Hepatocyte (in vitro differentiated cells): ENCODE results near the gene FOXN3.

Experiments
- CTCF ChIP-seq: fragments of 200-600 bp; sonication (generic); IDR thresholded peaks from 2 replicates; pipeline ENCODE4 v1.5.1; 2016; ENCODE audit warnings: antibody characterized with exemption, mild to moderate bottlenecking; ENCODE audit not compliant: poor library complexity
- EZH2 ChIP-seq: fragments of 200-600 bp; sonication (generic); IDR thresholded peaks from 2 replicates; pipeline ENCODE4 v1.6.1; 2016; ENCODE audit warnings: antibody characterized with exemption, mild to moderate bottlenecking, borderline replicate concordance

DNA sequence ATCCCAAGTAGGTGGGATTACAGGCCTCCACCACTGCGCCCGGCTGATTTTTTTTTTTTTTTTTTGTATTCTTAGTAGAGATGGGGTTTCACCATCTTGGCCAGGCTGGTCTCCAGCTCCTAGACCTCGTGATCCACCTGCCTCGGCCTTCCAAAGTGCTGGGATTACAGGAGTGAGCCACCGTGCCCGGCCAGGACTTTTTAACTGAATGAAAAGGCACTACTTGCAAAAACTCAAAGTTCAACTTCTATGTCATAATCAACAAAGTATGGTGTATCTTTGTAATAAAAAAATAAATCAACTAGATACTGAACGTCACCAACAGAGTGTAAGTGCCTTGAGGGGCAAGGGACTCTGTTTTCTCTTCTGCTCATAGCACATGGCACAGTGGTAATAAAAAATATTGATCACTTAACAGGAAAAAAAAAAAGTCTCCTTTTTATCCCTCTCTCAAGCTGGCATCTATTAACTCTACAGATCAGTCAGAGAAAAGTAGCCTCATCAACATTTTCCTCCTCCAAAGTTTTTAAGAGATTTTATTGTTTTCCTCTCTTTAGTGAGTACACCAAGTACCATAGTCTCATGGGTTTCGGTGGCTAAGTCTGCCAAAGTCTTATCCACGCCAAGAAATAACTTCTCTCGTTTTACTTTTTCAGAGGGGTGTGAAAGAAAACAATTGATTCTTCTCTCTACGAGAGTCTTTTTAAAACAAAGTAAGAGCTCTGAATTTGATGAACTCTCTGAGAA lies 10.6 kb upstream of the FOXN3 start:
- no peak for TF ChIP-seq EZH2
- no peak for TF ChIP-seq CTCF
